H54 (cell line): Measurements from ENCODE around the gene RPGRIP1.
A peak's percentile ranks its signal among the peaks of the same experiment; 100 is the strongest.
"Not testable (repeated sequence)": the region's sequence is repeated elsewhere in the genome, so short reads cannot be mapped to it uniquely, and the experiment has no call there.

ENCODE experiments used
- DNase-seq: peaks from one replicate; pipeline ENCODE4 v3.0.0; 2011; ENCODE audit warnings: low spot score, mixed read lengths; ENCODE audit not compliant: insufficient read length
- FAIRE-seq: peaks from 3 replicates; lab custom pipeline; 2011; peaks lifted over from hg19 to GRCh38; lab: Jason Lieb, UNC
- POLR2A ChIP-seq: IDR thresholded peaks from 2 replicates; pipeline ENCODE4 v1.6.1; 2011; ENCODE audit warnings: low read depth, mild to moderate bottlenecking, low read length

RPGRIP1 gene

GRCh38 chr14:21267431-21267845 is 12.4 kb upstream of the RPGRIP1 start:
- FAIRE-seq = no peak
- DNase-seq = no peak
- no peak for TF ChIP-seq POLR2A

GRCh38 chr14:21267886-21268616 is 11.8 kb upstream of the RPGRIP1 start:
- no peak for DNase-seq

GRCh38 chr14:21268617-21269251 is 11.1 kb upstream of the RPGRIP1 start:
- no peak for TF ChIP-seq POLR2A
- no peak for DNase-seq
- no peak for FAIRE-seq

More at GRCh38 chr14:21267886-21268616, 11.8 kb upstream of the RPGRIP1 start:
- TF ChIP-seq POLR2A = no peak
- FAIRE-seq = no peak

- TF ChIP-seq POLR2A = peak; percentile 69
- DNase-seq = peak; percentile 63
- peak; percentile 95 for FAIRE-seq
These were observed 10.4 kb upstream of the RPGRIP1 start, which contains the start of gene HNRNPC for GRCh38 chr14:21269252-21270046. Gene HNRNPC (minus strand): TSS chr14:21269442. CDS start chr14:21234193, 35,249 bp downstream.

GRCh38 chr14:21272661-21273060 is 7.2 kb upstream of the RPGRIP1 start:
- not testable (repeated sequence) for FAIRE-seq, DNase-seq

GRCh38 chr14:21275261-21275858 is 4.5 kb upstream of the RPGRIP1 start:
- DNase-seq (no peak), FAIRE-seq (no peak)
- TF ChIP-seq POLR2A = no peak

GRCh38 chr14:21278632-21279031 is 1.3 kb upstream of the RPGRIP1 start:
- TF ChIP-seq POLR2A = no peak
- FAIRE-seq (no peak), DNase-seq (no peak)

- FAIRE-seq, DNase-seq: not testable (repeated sequence)
These were observed 2.0 kb downstream of the RPGRIP1 start for GRCh38 chr14:21281917-21282316.

GRCh38 chr14:21286516-21286915 is 6.6 kb downstream of the RPGRIP1 start:
- not testable (repeated sequence) for FAIRE-seq, DNase-seq

- TF ChIP-seq POLR2A = no peak
- FAIRE-seq (no peak), DNase-seq (no peak)
These were observed 7.3 kb downstream of the RPGRIP1 start for GRCh38 chr14:21287168-21287567.

GRCh38 chr14:21294026-21294425 is 14.1 kb downstream of the RPGRIP1 start:
- not testable (repeated sequence) for FAIRE-seq, DNase-seq

GRCh38 chr14:21298358-21298757 is 18.5 kb downstream of the RPGRIP1 start:
- TF ChIP-seq POLR2A = no peak
- no peak for FAIRE-seq
- DNase-seq = no peak

- no peak for TF ChIP-seq POLR2A
- DNase-seq (no peak), FAIRE-seq (no peak)
These were observed 19.8 kb downstream of the RPGRIP1 start for GRCh38 chr14:21299562-21300130.
